Adrenal gland (tissue), 5 donors: Measurements from ENCODE around the gene BRSK2.

ENCODE experiments used
- POLR2A ChIP-seq, 2 donors: fragments of 450-650 bp; IDR thresholded peaks; one replicate each; pipeline ENCODE4 v1.6.1; 2017; ENCODE audit warnings: antibody characterized with exemption in 2 of 2, mild to moderate bottlenecking in 2 of 2, moderate library complexity in 1 of 2
- TF ChIP-seq, protein P1 (sequence below), 6 experiments: fragments of 450-650 bp in 4 of 6; fragments of 200-600 bp in 2 of 6; sonication (generic) in 1 of 6; IDR thresholded peaks; 1 replicate in 5 of 6; 2 replicates in 1 of 6; pipeline versions ENCODE4 v1.5.1 to v1.8.0; 2016 to 2021; ENCODE audit warnings: antibody characterized with exemption in 6 of 6, mild to moderate bottlenecking in 2 of 6, moderate library complexity in 1 of 6
- donor health status: DM: no; HTN: no; CAD: no.

DNA sequence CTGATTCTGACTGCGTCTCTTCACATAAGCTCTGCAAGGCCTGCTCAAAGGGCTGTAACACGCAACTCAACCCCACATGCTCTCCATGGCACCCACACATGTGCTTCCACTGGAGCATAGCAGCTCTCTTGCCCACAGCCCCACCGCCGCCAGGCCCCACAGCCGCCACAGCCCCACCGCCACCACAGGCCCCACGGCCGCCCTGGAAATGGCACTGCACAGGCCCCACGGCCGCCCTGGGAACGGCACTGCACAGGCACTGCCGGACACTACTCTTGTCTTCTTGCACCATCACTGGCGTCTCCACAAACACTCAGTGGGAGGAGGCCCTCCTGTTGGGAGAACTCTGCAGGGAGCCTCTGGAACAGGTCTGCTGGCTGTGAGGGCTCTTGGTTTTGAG is 88.3 kb downstream of the BRSK2 start:
- TF ChIP-seq, protein P1, sequence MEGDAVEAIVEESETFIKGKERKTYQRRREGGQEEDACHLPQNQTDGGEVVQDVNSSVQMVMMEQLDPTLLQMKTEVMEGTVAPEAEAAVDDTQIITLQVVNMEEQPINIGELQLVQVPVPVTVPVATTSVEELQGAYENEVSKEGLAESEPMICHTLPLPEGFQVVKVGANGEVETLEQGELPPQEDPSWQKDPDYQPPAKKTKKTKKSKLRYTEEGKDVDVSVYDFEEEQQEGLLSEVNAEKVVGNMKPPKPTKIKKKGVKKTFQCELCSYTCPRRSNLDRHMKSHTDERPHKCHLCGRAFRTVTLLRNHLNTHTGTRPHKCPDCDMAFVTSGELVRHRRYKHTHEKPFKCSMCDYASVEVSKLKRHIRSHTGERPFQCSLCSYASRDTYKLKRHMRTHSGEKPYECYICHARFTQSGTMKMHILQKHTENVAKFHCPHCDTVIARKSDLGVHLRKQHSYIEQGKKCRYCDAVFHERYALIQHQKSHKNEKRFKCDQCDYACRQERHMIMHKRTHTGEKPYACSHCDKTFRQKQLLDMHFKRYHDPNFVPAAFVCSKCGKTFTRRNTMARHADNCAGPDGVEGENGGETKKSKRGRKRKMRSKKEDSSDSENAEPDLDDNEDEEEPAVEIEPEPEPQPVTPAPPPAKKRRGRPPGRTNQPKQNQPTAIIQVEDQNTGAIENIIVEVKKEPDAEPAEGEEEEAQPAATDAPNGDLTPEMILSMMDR (IDR thresholded peaks at IDR 0.05), result no peak
- no peak for TF ChIP-seq POLR2A (IDR thresholded peaks at IDR 0.05)
